Testis (tissue), 5 donors: ENCODE data around the gene PPP1R12A. TPM values are rescaled to one million over a fixed set of nuclear protein-coding genes. Genes with fewer than 3 reads are reported as not detected.

ENCODE experiments used
- DNase-seq: peaks from one replicate; pipeline ENCODE4 v3.0.0-alpha.2; 2019
- H3K27ac ChIP-seq, 2 donors: fragments of 200-600 bp; sonication (generic); one replicate each; pipeline ENCODE4 v1.5.1; 2019
- H3K27me3 ChIP-seq: fragments of 200-600 bp; sonication (generic); one replicate; pipeline ENCODE4 v1.5.1; 2019
- H3K36me3 ChIP-seq: fragments of 200-600 bp; sonication (generic); one replicate; pipeline ENCODE4 v1.5.1; 2017; ENCODE audit warnings: low read depth; ENCODE audit errors: missing control alignments
- H3K4me1 ChIP-seq: fragments of 200-600 bp; sonication (generic); one replicate; pipeline ENCODE4 v1.5.1; 2019
- H3K4me3 ChIP-seq, 2 donors: fragments of 200-600 bp; sonication (generic); one replicate each; pipeline ENCODE4 v1.5.1; 2017 to 2019
- H3K9me3 ChIP-seq: fragments of 200-600 bp; sonication (generic); one replicate; pipeline ENCODE4 v1.5.1; 2017
- POLR2A ChIP-seq: fragments of 450-650 bp; IDR thresholded peaks from one replicate; pipeline ENCODE4 v1.6.1; 2017; ENCODE audit warnings: antibody characterized with exemption, mild to moderate bottlenecking, moderate library complexity
- WGBS, 2 donors: methylation state at CpG; one replicate each; pipeline ENCODE4 v1.1.5; 2018; 5-methylcytosine and 5-hydroxymethylcytosine counted together
- intact Hi-C: fragments of 100-400 bp; cut with DNase I; formaldehyde crosslinking; loops from one replicate; pipeline ENCODE4 v1.15.1; 2023; ENCODE audit warnings: low total_unique reads
- long read RNA-seq, 2 donors: transcript quantifications; one replicate each; lab custom pipeline, GENCODE V29; 2026
- polyA plus RNA-seq: library from polyadenylated mRNA; stranded (reverse); fragments of 350-450 nt; fragmentation: Illumina TruSeq; extraction: RNeasy Lipid Tissue Mini Kit (QIAGEN cat#74804); gene quantifications from one replicate; pipeline ENCODE4 v1.2.3, GENCODE V29; 2014; ENCODE audit warnings: low read depth, low replicate concordance; ENCODE audit not compliant: insufficient read depth
- total RNA-seq, 2 donors: library from RNA; depleted of rRNA; stranded (reverse); fragments of >200 nt; gene quantifications; one replicate each; pipeline ENCODE4 v1.2.3, GENCODE V29; 2016
- TF ChIP-seq, protein P1 (sequence below), 3 experiments: fragments of 450-650 bp in 2 of 3; fragments of 200-600 bp in 1 of 3; sonication (generic) in 1 of 3; IDR thresholded peaks; one replicate each; pipeline ENCODE4 v1.5.1; 2016 to 2019; ENCODE audit warnings: antibody characterized with exemption in 3 of 3, mild to moderate bottlenecking in 2 of 3, moderate library complexity in 1 of 3

The PPP1R12A gene
- total RNA-seq: 100 to 1,000 TPM; 113 to 119 TPM
- 22.4 TPM for polyA plus RNA-seq
- long read RNA-seq, donor 1, partial matches to known transcripts: 30 of 33 reads
- long read RNA-seq, donor 1, other reads (novel, unspliced or antisense): 0 of 33 reads
- long read RNA-seq, donor 2, partial matches to known transcripts: 7 of 14 reads
- long read RNA-seq, donor 2, other reads (novel, unspliced or antisense): 0 of 14 reads

DNA sequence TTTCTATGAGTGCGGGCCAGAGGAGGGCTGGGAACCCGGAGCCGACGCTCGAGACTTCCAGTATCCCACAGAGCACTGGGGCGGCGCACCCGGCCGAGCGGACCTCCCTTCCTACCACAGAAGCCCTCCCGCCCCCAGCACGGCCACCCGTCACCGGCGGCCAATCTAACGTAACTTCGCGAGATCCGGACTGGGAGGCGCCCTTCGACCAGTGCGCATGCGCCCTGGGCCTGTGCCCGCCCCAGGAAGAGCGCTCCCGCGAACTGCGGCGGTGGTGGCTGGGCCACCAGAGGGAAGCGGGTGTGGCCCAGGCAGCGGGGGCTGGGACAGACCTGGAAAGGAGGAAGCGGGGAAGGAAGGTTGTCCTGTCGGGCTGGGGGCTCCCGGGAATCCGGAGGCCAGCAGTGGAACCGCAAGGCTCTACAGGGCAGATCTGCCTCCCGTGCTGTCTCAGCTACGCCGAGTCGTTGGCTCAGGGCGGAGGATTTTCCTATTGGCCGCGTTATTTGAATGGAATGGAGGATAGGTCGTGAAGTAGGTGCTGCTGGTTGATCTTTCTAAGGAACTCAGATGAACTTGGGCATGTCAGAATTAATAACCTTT is at the start of gene PPP1R12A:
TSS of gene PPP1R12A (minus strand) at position 77 of the 603 bp plus-strand sequence. CDS start 166 bp downstream, outside the sequence.
- peak; percentile 98 for DNase-seq
- peaks cover 5% of the 10 kb centered on the region for H3K4me1 ChIP-seq
- intact Hi-C loops: no loop called here

DNA sequence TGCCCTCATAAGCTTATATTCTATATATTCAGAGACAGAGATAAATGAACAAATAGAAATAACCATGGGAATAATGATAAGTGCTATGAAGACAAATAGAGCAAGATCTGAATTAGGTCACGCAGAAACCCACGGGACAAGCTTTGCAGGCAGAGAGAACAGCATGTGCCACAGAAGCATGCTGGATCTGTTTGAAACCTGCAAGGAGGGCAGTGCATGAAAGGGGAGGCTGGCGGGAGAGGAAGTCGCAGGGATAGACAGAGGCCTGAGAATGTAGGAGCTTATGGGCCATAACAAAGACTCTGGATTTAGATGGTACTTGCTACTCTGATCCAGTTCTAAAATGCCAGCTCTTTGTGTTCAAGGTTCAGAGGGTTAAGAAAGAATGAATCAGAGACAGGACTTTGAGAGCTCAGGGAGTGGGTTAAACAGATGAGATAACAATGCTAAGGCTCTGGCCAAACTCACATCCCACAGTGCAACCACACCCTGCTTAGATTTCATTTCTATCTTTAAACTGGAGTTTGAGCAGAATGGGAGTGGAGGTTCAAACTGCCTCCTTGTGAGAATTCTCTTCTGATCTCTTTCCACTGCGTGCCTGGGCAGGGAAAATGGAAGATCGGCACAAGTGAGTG is 49.2 kb upstream of the PPP1R12A start:
- TF ChIP-seq, protein P1, sequence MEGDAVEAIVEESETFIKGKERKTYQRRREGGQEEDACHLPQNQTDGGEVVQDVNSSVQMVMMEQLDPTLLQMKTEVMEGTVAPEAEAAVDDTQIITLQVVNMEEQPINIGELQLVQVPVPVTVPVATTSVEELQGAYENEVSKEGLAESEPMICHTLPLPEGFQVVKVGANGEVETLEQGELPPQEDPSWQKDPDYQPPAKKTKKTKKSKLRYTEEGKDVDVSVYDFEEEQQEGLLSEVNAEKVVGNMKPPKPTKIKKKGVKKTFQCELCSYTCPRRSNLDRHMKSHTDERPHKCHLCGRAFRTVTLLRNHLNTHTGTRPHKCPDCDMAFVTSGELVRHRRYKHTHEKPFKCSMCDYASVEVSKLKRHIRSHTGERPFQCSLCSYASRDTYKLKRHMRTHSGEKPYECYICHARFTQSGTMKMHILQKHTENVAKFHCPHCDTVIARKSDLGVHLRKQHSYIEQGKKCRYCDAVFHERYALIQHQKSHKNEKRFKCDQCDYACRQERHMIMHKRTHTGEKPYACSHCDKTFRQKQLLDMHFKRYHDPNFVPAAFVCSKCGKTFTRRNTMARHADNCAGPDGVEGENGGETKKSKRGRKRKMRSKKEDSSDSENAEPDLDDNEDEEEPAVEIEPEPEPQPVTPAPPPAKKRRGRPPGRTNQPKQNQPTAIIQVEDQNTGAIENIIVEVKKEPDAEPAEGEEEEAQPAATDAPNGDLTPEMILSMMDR (IDR thresholded peaks at IDR 0.05): no peak
- TF ChIP-seq POLR2A: no peak
- peak; percentile 60 for DNase-seq
- WGBS, 2 donors: 52 to 59% methylated on average over 6 of the region's 6 CpGs
- Histone ChIP-seq H3K36me3 (no peaks in the 10 kb centered on the region), H3K27me3 (no peaks in the 10 kb centered on the region), H3K27ac (peak overlapping the region; percentile 6 to 64), H3K9me3 (no peaks in the 10 kb centered on the region), H3K4me1 (peaks cover 9% of the 10 kb centered on the region), H3K4me3 (no peak overlapping the region)
- intact Hi-C loops: no loop called here

More for the DNA sequence above, at the start of gene PPP1R12A:
- TF ChIP-seq POLR2A: peak; percentile 90
- TF ChIP-seq, protein P1 (IDR thresholded peaks at IDR 0.05): peak in 2 of 3 experiments; percentile 15 to 54
- H3K27me3 ChIP-seq: no peaks in the 10 kb centered on the region
- peak within 1 kb of the TSS; percentile 98 to 99 for H3K27ac ChIP-seq
- H3K4me3 ChIP-seq: peak within 1 kb of the TSS; percentile 95 to 99
- H3K9me3 ChIP-seq: no peaks in the 10 kb centered on the region
- WGBS, 2 donors: 0% methylated on average over 15 to 40 of the region's 44 CpGs
- no peaks in the 10 kb centered on the region for H3K36me3 ChIP-seq

DNA sequence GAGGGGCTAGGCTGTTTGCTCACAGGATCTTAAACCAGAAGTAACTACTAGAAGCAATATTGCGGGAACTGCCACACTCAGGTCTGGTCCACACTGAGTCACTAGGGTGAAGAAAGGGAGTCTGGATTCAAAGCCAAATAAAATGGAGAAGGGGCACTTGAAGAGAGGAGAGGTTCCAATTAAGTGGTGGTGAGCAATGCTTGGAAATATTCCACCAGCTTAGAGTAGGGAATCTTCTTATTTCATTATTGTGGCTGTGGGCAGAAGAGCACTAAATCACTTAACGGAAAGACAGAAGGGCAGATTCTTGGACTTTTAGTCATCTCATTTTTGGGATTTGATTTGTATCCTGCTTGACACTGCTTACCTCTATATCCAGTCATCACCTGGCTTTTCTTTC is 48.6 kb upstream of the PPP1R12A start:
- Histone ChIP-seq H3K4me3 (no peak overlapping the region), H3K27ac (peak overlapping the region in 1 of 2 donors; percentile 64), H3K9me3 (no peaks in the 10 kb centered on the region), H3K4me1 (peaks cover 9% of the 10 kb centered on the region), H3K36me3 (no peaks in the 10 kb centered on the region), H3K27me3 (no peaks in the 10 kb centered on the region)
- 45 to 91% methylated on average over 2 of the region's 2 CpGs for WGBS, 2 donors
- TF ChIP-seq, protein P1 (IDR thresholded peaks at IDR 0.05): no peak
- TF ChIP-seq POLR2A: no peak
- DNase-seq: no peak
- intact Hi-C loops: no loop called here

DNA sequence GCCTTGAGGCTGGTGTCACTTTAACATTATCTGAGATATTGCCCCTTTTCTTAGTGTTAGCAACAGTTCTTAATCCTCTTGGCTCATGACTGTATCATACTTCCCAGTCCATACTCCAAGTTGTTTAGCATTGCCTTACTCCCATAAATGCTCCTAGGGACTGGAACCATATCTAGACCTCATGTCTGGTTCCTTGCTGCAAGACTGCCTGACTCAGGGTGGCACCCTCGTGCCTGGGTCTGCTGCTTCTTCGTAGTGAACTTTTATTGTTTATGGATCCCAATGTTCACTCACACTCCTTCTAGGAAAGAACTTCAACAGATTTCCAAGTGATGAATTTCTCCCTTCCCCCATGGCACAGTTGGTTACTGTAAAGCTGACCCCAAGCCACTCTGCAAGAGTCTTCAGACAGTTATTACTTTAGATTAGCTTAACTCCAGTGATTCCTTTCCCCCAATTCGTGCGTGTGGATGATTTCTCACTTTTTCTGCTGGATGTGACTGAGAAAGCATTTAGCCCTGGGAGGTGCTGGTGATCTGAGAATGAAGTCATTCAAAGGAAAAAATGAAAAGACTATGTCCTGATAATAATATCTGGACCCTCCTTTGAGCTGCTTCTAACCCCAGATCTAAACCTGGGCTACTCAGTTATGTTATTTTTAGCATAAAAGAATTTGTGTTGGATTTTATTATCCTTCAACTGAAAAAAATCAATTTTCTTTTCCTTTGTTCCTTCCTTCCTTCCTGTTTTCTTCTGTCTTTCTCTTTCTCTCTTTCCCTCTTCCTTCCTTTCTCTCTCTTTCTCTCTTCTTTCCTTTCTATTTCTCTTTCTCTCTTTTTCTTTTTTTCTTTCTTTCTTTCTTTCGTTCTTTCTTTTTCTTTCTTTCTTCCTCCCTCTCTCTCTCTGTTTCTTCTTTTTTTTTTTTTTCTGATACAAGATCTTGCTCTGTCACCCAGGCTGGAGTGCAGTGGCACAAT is 47.5 kb upstream of the PPP1R12A start:
- Histone ChIP-seq H3K27ac (no peak overlapping the region), H3K36me3 (no peaks in the 10 kb centered on the region), H3K4me1 (peaks cover 9% of the 10 kb centered on the region), H3K9me3 (no peaks in the 10 kb centered on the region), H3K27me3 (no peaks in the 10 kb centered on the region), H3K4me3 (no peak overlapping the region)
- WGBS, 2 donors: 57 to 64% methylated on average over 5 of the region's 5 CpGs
- intact Hi-C loops: no loop called here
- no peak for DNase-seq
- TF ChIP-seq, protein P1 (IDR thresholded peaks at IDR 0.05): no peak
- no peak for TF ChIP-seq POLR2A
